Keratinocyte (primary cell): ENCODE results near the gene FOXP2. TPM values are rescaled to one million over a fixed set of nuclear protein-coding genes. Genes with fewer than 3 reads are reported as not detected.

ENCODE experiments used
- DNase-seq: peaks from one replicate; pipeline ENCODE4 v3.0.0-alpha.2; 2011; ENCODE audit warnings: low read depth, missing footprints, low spot score
- FAIRE-seq: peaks from 2 replicates; lab custom pipeline; 2011; peaks lifted over from hg19 to GRCh38; lab: Jason Lieb, UNC
- H2AFZ ChIP-seq: 2 replicates; pipeline ENCODE4 v1.6.0; 2012; ENCODE audit warnings: low read length, control low read depth, inconsistent platforms; ENCODE audit not compliant: control insufficient read depth
- H3K27ac ChIP-seq: 2 replicates; pipeline ENCODE4 v1.5.1; 2011; ENCODE audit warnings: low read length; ENCODE audit not compliant: control insufficient read depth, insufficient read depth
- H3K27me3 ChIP-seq: 3 replicates; pipeline ENCODE4 v1.6.0; 2011; ENCODE audit warnings: low read length; ENCODE audit not compliant: control insufficient read depth, insufficient read depth; ENCODE audit errors: extremely low read depth
- H3K36me3 ChIP-seq, 2 experiments: 2 replicates in 1 of 2; 3 replicates in 1 of 2; pipeline ENCODE4 v1.5.1; 2011; ENCODE audit warnings: low read length in 2 of 2, mild to moderate bottlenecking in 1 of 2; ENCODE audit not compliant: control insufficient read depth in 2 of 2, insufficient read depth in 2 of 2; ENCODE audit errors: extremely low read depth in 1 of 2
- H3K4me1 ChIP-seq: 3 replicates; pipeline ENCODE4 v1.5.1; 2011; ENCODE audit warnings: low read length; ENCODE audit not compliant: control insufficient read depth, insufficient read depth; ENCODE audit errors: extremely low read depth
- H3K4me2 ChIP-seq: 3 replicates; pipeline ENCODE4 v1.6.0; 2011; ENCODE audit warnings: low read depth, low read length; ENCODE audit not compliant: control insufficient read depth, insufficient read depth; ENCODE audit errors: extremely low read depth
- H3K4me3 ChIP-seq, 3 experiments: fragments of 200-600 bp in 1 of 3; sonication (generic) in 1 of 3; 2 replicates in 2 of 3; 3 replicates in 1 of 3; pipeline ENCODE4 v1.5.1; 2011 to 2016; ENCODE audit warnings: low read length in 3 of 3, mild to moderate bottlenecking in 3 of 3, control low read depth in 2 of 3, inconsistent platforms in 1 of 3, low read depth in 1 of 3, mixed read lengths in 1 of 3, mixed run types in 1 of 3, moderate library complexity in 1 of 3; ENCODE audit not compliant: control insufficient read depth in 2 of 3, insufficient read depth in 2 of 3; ENCODE audit errors: extremely low read depth in 1 of 3
- H3K79me2 ChIP-seq: 2 replicates; pipeline ENCODE4 v1.6.0; 2012; ENCODE audit warnings: low read length; ENCODE audit not compliant: control insufficient read depth, insufficient read depth
- H3K9ac ChIP-seq: 3 replicates; pipeline ENCODE4 v1.6.0; 2011; ENCODE audit warnings: low read length; ENCODE audit not compliant: control insufficient read depth, insufficient read depth; ENCODE audit errors: extremely low read depth
- H3K9me1 ChIP-seq: 3 replicates; pipeline ENCODE4 v1.6.0; 2011; ENCODE audit warnings: low read length; ENCODE audit not compliant: control insufficient read depth, insufficient read depth; ENCODE audit errors: extremely low read depth
- H3K9me3 ChIP-seq: 2 replicates; pipeline ENCODE4 v1.5.1; 2012; ENCODE audit warnings: low read depth, low read length; ENCODE audit not compliant: control insufficient read depth
- H4K20me1 ChIP-seq: 3 replicates; pipeline ENCODE4 v1.6.0; 2011; ENCODE audit warnings: low read length; ENCODE audit not compliant: control insufficient read depth, insufficient read depth; ENCODE audit errors: extremely low read depth
- EZH2 ChIP-seq: IDR thresholded peaks from one replicate; pipeline ENCODE4 v1.6.1; 2012; ENCODE audit warnings: inconsistent platforms, mild to moderate bottlenecking, low read length, moderate library complexity
- dilution Hi-C: fragments of 300-500 bp; cut with MboI; formaldehyde crosslinking; loops from one replicate; pipeline ENCODE4 v1.7.0; 2020; ENCODE audit warnings: low sequenced_read_pairs; ENCODE audit not compliant: extremely low pct_ligation_motif_present
- polyA plus RNA-seq, 5 experiments: library from polyadenylated mRNA; depleted of rRNA in 3 of 5; stranded (reverse) in 3 of 5; stranded (forward) in 1 of 5; unstranded in 1 of 5; fragments of >200 nt; gene quantifications; 1 replicate in 1 of 5; 2 replicates in 3 of 5; 3 replicates in 1 of 5; pipeline versions ENCODE4 v1.2.1 to v1.2.3, GENCODE V29; 2011 to 2012; ENCODE audit warnings: missing spikeins in 2 of 5, low read depth in 1 of 5, low replicate concordance in 1 of 5
- TF ChIP-seq, protein P1 (sequence below), 3 experiments: IDR thresholded peaks in 1 of 3; conservative IDR thresholded peaks in 1 of 3; optimal IDR thresholded peaks in 1 of 3; 2 replicates in 2 of 3; 3 replicates in 1 of 3; pipeline versions ENCODE3 to v1.5.1; 2011; ENCODE audit warnings: low read length in 3 of 3, mild to moderate bottlenecking in 3 of 3, moderate library complexity in 2 of 3, control low read depth in 1 of 3, inconsistent platforms in 1 of 3; ENCODE audit not compliant: insufficient read depth in 2 of 3; ENCODE audit errors: extremely low read depth in 1 of 3

FOXP2 gene
- polyA plus RNA-seq, 1 donor (not counting 4 experiments of a cell fraction or from before 2014, with no cell fraction given), result 0.98 TPM

- Histone ChIP-seq H3K9me1 (no peaks in the 10 kb centered on the region), H3K4me3 (no peak overlapping the region), H3K36me3 (no peaks in the 10 kb centered on the region), H3K9ac (no peak overlapping the region), H2AFZ (no peak overlapping the region), H3K9me3 (no peaks in the 10 kb centered on the region), H3K27me3 (no peaks in the 10 kb centered on the region), H4K20me1 (no peaks in the 10 kb centered on the region), H3K27ac (no peak overlapping the region), H3K79me2 (no peaks in the 10 kb centered on the region), H3K4me2 (no peak overlapping the region), H3K4me1 (no peaks in the 10 kb centered on the region)
- no peak for FAIRE-seq
- dilution Hi-C loops, result no loop called here
- no peak for DNase-seq
- no peak for TF ChIP-seq EZH2
- TF ChIP-seq, protein P1, sequence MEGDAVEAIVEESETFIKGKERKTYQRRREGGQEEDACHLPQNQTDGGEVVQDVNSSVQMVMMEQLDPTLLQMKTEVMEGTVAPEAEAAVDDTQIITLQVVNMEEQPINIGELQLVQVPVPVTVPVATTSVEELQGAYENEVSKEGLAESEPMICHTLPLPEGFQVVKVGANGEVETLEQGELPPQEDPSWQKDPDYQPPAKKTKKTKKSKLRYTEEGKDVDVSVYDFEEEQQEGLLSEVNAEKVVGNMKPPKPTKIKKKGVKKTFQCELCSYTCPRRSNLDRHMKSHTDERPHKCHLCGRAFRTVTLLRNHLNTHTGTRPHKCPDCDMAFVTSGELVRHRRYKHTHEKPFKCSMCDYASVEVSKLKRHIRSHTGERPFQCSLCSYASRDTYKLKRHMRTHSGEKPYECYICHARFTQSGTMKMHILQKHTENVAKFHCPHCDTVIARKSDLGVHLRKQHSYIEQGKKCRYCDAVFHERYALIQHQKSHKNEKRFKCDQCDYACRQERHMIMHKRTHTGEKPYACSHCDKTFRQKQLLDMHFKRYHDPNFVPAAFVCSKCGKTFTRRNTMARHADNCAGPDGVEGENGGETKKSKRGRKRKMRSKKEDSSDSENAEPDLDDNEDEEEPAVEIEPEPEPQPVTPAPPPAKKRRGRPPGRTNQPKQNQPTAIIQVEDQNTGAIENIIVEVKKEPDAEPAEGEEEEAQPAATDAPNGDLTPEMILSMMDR (optimal IDR thresholded peaks at IDR 0.05 in 1 of 3, IDR thresholded peaks at IDR 0.05 in 1 of 3, conservative IDR thresholded peaks at IDR 0.05 in 1 of 3; ENCODE audit: extremely low read depth in 1 of 3, insufficient read depth in 2 of 3, low read length in 3 of 3), result no peak
Observed at GRCh38 chr7:114388021-114388420, 26.6 kb upstream of the FOXP2 start.

DNA sequence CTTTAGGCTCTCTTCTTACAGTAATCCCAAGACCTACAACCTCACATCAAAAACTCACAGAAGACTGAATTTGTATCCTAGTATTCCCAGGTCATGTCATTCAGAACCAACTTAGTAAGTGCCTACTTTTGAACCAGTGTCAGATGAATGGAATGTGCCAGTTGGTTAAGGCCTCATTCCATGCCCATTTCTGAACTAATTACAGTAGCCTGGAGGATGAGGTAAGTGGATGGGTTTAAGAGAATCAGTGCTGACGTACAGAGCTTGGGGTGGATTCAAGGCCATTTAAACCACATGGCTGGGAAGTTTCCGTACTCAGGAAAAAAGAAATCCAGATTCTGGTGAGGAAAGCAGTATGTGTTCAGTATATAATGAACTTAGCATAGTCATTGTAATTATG lies 21.9 kb upstream of the FOXP2 start:
- no peak for TF ChIP-seq EZH2
- TF ChIP-seq, protein P1 (optimal IDR thresholded peaks at IDR 0.05 in 1 of 3, IDR thresholded peaks at IDR 0.05 in 1 of 3, conservative IDR thresholded peaks at IDR 0.05 in 1 of 3; ENCODE audit: extremely low read depth in 1 of 3, insufficient read depth in 2 of 3, low read length in 3 of 3), result no peak
- no peak overlapping the region for H2AFZ ChIP-seq
- DNase-seq (no peak), FAIRE-seq (no peak)
- no peaks in the 10 kb centered on the region for H3K27me3 ChIP-seq
- no peaks in the 10 kb centered on the region for H3K9me3 ChIP-seq
- H3K4me3 ChIP-seq, result no peak overlapping the region
- H3K27ac ChIP-seq, result no peak overlapping the region
- no peak overlapping the region for H3K9ac ChIP-seq
- no peak overlapping the region for H3K4me2 ChIP-seq
- H3K4me1 ChIP-seq, result no peaks in the 10 kb centered on the region
- H3K36me3 ChIP-seq, result no peaks in the 10 kb centered on the region
- no peaks in the 10 kb centered on the region for H3K79me2 ChIP-seq
- no peaks in the 10 kb centered on the region for H3K9me1 ChIP-seq
- dilution Hi-C loops, result no loop called here
- no peaks in the 10 kb centered on the region for H4K20me1 ChIP-seq
